ENCODE measurements around the gene ZNF385B. TPM values are rescaled to one million over a fixed set of nuclear protein-coding genes. Genes with fewer than 3 reads are reported as not detected.

ZNF385B gene
- total RNA-seq, 1 experiment from 2014 or later: 2.2 TPM

GRCh38 chr2:179853108-179853507 is 8.3 kb downstream of the ZNF385B start:
- DNase-seq (ENCODE audit: low spot score) (no peak), ATAC-seq (no peak)
- H3K27ac Mint-ChIP-seq: no peak overlapping the region
- TF ChIP-seq FOXP1 (CRISPR knock-in tag; IDR thresholded peaks at IDR 0.05; ENCODE audit: borderline replicate concordance) (no peak), ZNF263 (CRISPR knock-in tag; IDR thresholded peaks at IDR 0.05; ENCODE audit: low read depth) (no peak), NFYB (CRISPR knock-in tag; conservative IDR thresholded peaks at IDR 0.05; ENCODE audit: low read depth) (no peak), CBFB (CRISPR knock-in tag; IDR thresholded peaks at IDR 0.05; ENCODE audit: low read depth) (no peak), PRRX2 (CRISPR knock-in tag; IDR thresholded peaks at IDR 0.05) (no peak), HMGA2 (CRISPR knock-in tag; IDR thresholded peaks at IDR 0.05) (no peak), KAT7 (CRISPR knock-in tag; IDR thresholded peaks at IDR 0.05; ENCODE audit: borderline replicate concordance) (no peak), TP53 (CRISPR knock-in tag; IDR thresholded peaks at IDR 0.05) (no peak), JAZF1 (CRISPR knock-in tag; IDR thresholded peaks at IDR 0.05) (no peak), FOXK1 (CRISPR knock-in tag; IDR thresholded peaks at IDR 0.05) (no peak), ZNF317 (CRISPR knock-in tag; IDR thresholded peaks at IDR 0.05; ENCODE audit: borderline replicate concordance, low read depth) (no peak)
- TF ChIP-seq, protein P1, sequence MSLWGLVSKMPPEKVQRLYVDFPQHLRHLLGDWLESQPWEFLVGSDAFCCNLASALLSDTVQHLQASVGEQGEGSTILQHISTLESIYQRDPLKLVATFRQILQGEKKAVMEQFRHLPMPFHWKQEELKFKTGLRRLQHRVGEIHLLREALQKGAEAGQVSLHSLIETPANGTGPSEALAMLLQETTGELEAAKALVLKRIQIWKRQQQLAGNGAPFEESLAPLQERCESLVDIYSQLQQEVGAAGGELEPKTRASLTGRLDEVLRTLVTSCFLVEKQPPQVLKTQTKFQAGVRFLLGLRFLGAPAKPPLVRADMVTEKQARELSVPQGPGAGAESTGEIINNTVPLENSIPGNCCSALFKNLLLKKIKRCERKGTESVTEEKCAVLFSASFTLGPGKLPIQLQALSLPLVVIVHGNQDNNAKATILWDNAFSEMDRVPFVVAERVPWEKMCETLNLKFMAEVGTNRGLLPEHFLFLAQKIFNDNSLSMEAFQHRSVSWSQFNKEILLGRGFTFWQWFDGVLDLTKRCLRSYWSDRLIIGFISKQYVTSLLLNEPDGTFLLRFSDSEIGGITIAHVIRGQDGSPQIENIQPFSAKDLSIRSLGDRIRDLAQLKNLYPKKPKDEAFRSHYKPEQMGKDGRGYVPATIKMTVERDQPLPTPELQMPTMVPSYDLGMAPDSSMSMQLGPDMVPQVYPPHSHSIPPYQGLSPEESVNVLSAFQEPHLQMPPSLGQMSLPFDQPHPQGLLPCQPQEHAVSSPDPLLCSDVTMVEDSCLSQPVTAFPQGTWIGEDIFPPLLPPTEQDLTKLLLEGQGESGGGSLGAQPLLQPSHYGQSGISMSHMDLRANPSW (CRISPR knock-in tag; conservative IDR thresholded peaks at IDR 0.05; ENCODE audit: low read depth): no peak
- TF ChIP-seq, protein P2, sequence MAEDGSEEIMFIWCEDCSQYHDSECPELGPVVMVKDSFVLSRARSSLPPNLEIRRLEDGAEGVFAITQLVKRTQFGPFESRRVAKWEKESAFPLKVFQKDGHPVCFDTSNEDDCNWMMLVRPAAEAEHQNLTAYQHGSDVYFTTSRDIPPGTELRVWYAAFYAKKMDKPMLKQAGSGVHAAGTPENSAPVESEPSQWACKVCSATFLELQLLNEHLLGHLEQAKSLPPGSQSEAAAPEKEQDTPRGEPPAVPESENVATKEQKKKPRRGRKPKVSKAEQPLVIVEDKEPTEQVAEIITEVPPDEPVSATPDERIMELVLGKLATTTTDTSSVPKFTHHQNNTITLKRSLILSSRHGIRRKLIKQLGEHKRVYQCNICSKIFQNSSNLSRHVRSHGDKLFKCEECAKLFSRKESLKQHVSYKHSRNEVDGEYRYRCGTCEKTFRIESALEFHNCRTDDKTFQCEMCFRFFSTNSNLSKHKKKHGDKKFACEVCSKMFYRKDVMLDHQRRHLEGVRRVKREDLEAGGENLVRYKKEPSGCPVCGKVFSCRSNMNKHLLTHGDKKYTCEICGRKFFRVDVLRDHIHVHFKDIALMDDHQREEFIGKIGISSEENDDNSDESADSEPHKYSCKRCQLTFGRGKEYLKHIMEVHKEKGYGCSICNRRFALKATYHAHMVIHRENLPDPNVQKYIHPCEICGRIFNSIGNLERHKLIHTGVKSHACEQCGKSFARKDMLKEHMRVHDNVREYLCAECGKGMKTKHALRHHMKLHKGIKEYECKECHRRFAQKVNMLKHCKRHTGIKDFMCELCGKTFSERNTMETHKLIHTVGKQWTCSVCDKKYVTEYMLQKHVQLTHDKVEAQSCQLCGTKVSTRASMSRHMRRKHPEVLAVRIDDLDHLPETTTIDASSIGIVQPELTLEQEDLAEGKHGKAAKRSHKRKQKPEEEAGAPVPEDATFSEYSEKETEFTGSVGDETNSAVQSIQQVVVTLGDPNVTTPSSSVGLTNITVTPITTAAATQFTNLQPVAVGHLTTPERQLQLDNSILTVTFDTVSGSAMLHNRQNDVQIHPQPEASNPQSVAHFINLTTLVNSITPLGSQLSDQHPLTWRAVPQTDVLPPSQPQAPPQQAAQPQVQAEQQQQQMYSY (CRISPR knock-in tag; IDR thresholded peaks at IDR 0.05): no peak
- TF ChIP-seq, protein P3, sequence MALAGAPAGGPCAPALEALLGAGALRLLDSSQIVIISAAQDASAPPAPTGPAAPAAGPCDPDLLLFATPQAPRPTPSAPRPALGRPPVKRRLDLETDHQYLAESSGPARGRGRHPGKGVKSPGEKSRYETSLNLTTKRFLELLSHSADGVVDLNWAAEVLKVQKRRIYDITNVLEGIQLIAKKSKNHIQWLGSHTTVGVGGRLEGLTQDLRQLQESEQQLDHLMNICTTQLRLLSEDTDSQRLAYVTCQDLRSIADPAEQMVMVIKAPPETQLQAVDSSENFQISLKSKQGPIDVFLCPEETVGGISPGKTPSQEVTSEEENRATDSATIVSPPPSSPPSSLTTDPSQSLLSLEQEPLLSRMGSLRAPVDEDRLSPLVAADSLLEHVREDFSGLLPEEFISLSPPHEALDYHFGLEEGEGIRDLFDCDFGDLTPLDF (CRISPR knock-in tag; IDR thresholded peaks at IDR 0.05): no peak
- H3K27me3 Mint-ChIP-seq (ENCODE audit: low read depth): peaks cover under 1% of the 10 kb centered on the region
- H3K4me3 Mint-ChIP-seq: no peak overlapping the region
- no peaks in the 10 kb centered on the region for H3K9me3 Mint-ChIP-seq
- ChIA-PET POLR2A (no interaction called here), CTCF (interaction anchor here (1.0 kb wide), 1 partner anchor 45 kb away, joined by 3 read pairs; no protein-coding TSS in a partner anchor)
- H3K4me1 Mint-ChIP-seq: peaks cover 14% of the 10 kb centered on the region
- no peaks in the 10 kb centered on the region for H3K36me3 Mint-ChIP-seq

- H3K27me3 Mint-ChIP-seq (ENCODE audit: low read depth): no peaks in the 10 kb centered on the region
- H3K9me3 Mint-ChIP-seq: no peaks in the 10 kb centered on the region
- CTCF ChIA-PET: interaction anchor here (1.4 kb wide), 1 partner anchor 48 kb away, joined by 5 read pairs; no protein-coding TSS in a partner anchor
- POLR2A ChIA-PET: no interaction called here
- H3K4me3 Mint-ChIP-seq: no peak overlapping the region
- peaks cover 8% of the 10 kb centered on the region for H3K4me1 Mint-ChIP-seq
- ATAC-seq (no peak), DNase-seq (ENCODE audit: low spot score) (no peak)
- H3K27ac Mint-ChIP-seq: no peak overlapping the region
- H3K36me3 Mint-ChIP-seq: no peaks in the 10 kb centered on the region
- TF ChIP-seq PRRX2 (CRISPR knock-in tag; IDR thresholded peaks at IDR 0.05) (no peak), FOXJ3 (CRISPR knock-in tag; IDR thresholded peaks at IDR 0.05; ENCODE audit: borderline replicate concordance) (no peak), JUN (CRISPR knock-in tag; IDR thresholded peaks at IDR 0.05) (no peak)
- TF ChIP-seq, protein P4, sequence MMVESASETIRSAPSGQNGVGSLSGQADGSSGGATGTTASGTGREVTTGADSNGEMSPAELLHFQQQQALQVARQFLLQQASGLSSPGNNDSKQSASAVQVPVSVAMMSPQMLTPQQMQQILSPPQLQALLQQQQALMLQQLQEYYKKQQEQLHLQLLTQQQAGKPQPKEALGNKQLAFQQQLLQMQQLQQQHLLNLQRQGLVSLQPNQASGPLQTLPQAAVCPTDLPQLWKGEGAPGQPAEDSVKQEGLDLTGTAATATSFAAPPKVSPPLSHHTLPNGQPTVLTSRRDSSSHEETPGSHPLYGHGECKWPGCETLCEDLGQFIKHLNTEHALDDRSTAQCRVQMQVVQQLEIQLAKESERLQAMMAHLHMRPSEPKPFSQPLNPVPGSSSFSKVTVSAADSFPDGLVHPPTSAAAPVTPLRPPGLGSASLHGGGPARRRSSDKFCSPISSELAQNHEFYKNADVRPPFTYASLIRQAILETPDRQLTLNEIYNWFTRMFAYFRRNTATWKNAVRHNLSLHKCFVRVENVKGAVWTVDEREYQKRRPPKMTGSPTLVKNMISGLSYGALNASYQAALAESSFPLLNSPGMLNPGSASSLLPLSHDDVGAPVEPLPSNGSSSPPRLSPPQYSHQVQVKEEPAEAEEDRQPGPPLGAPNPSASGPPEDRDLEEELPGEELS (CRISPR knock-in tag; IDR thresholded peaks at IDR 0.05): no peak
- TF ChIP-seq, protein P5, sequence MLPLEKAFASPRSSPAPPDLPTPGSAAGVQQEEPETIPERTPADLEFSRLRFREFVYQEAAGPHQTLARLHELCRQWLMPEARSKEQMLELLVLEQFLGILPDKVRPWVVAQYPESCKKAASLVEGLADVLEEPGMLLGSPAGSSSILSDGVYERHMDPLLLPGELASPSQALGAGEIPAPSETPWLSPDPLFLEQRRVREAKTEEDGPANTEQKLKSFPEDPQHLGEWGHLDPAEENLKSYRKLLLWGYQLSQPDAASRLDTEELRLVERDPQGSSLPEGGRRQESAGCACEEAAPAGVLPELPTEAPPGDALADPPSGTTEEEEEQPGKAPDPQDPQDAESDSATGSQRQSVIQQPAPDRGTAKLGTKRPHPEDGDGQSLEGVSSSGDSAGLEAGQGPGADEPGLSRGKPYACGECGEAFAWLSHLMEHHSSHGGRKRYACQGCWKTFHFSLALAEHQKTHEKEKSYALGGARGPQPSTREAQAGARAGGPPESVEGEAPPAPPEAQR (CRISPR knock-in tag; IDR thresholded peaks at IDR 0.05): no peak
- TF ChIP-seq, protein P6, sequence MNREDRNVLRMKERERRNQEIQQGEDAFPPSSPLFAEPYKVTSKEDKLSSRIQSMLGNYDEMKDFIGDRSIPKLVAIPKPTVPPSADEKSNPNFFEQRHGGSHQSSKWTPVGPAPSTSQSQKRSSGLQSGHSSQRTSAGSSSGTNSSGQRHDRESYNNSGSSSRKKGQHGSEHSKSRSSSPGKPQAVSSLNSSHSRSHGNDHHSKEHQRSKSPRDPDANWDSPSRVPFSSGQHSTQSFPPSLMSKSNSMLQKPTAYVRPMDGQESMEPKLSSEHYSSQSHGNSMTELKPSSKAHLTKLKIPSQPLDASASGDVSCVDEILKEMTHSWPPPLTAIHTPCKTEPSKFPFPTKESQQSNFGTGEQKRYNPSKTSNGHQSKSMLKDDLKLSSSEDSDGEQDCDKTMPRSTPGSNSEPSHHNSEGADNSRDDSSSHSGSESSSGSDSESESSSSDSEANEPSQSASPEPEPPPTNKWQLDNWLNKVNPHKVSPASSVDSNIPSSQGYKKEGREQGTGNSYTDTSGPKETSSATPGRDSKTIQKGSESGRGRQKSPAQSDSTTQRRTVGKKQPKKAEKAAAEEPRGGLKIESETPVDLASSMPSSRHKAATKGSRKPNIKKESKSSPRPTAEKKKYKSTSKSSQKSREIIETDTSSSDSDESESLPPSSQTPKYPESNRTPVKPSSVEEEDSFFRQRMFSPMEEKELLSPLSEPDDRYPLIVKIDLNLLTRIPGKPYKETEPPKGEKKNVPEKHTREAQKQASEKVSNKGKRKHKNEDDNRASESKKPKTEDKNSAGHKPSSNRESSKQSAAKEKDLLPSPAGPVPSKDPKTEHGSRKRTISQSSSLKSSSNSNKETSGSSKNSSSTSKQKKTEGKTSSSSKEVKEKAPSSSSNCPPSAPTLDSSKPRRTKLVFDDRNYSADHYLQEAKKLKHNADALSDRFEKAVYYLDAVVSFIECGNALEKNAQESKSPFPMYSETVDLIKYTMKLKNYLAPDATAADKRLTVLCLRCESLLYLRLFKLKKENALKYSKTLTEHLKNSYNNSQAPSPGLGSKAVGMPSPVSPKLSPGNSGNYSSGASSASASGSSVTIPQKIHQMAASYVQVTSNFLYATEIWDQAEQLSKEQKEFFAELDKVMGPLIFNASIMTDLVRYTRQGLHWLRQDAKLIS (CRISPR knock-in tag; IDR thresholded peaks at IDR 0.05; ENCODE audit: borderline replicate concordance): no peak
These were observed 11.2 kb downstream of the ZNF385B start for GRCh38 chr2:179850188-179850587.
